Measurements from ENCODE around the gene KRT76.

KRT76 gene

DNA sequence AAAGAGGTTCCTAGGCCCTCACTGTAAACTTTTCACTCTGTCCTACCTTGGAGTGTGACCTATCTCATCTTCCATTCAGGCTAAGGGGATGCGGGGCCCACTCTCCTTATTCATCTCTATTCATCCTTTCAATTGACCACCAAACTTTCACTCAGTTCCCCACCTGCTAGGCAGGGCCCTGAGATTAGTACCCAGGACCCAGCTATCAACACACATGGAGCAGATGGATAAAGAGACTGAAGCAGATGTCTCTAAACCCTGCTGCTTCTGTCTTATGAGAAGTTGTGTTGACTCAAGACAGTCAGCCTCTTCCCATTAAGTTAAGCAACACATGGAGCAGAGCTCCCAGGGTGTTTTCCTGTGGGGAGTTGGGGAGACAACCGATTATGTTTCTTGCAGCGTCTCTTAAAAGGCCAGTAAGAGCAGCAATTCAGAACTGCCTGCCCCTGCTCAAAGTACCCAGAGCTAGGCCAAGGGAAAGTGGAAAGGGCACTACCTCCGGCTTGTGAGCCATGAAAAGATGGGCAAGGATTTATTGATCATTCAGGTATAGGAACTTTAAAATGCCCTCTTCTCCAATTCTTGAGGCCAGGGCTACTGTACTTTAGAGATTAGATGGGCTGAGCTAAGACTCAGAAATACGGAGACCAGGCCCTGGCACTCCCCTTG, 10.7 kb downstream of the KRT76 start:
- no peaks in the 10 kb centered on the region for H4K20me1 ChIP-seq (ENCODE audit: insufficient read depth, low read length)
- no peak overlapping the region for H3K9ac ChIP-seq (ENCODE audit: low read depth, low read length)
- H3K4me1 ChIP-seq (ENCODE audit: insufficient read depth, low read length): no peaks in the 10 kb centered on the region
- ATAC-seq (ENCODE audit: insufficient read depth, low read depth) (no peak), DNase-seq (no peak)
- no peaks in the 10 kb centered on the region for H3K79me2 ChIP-seq (ENCODE audit: insufficient read depth, low read length)
- no peaks in the 10 kb centered on the region for H3K36me3 ChIP-seq (ENCODE audit: insufficient read depth, low read length)
- no peak overlapping the region for H2AFZ ChIP-seq (ENCODE audit: low read depth, low read length)
- H3K9me3 ChIP-seq (ENCODE audit: insufficient read depth, low read length, severe bottlenecking): peaks cover 3% of the 10 kb centered on the region
- no peak overlapping the region for H3K4me3 ChIP-seq (ENCODE audit: low read depth in 1 of 2, low read length in 2 of 2)
- TF ChIP-seq EZH2 (IDR thresholded peaks at IDR 0.05; ENCODE audit: borderline replicate concordance, low read depth, low read length, severe bottlenecking): no peak
- TF ChIP-seq, protein P1, sequence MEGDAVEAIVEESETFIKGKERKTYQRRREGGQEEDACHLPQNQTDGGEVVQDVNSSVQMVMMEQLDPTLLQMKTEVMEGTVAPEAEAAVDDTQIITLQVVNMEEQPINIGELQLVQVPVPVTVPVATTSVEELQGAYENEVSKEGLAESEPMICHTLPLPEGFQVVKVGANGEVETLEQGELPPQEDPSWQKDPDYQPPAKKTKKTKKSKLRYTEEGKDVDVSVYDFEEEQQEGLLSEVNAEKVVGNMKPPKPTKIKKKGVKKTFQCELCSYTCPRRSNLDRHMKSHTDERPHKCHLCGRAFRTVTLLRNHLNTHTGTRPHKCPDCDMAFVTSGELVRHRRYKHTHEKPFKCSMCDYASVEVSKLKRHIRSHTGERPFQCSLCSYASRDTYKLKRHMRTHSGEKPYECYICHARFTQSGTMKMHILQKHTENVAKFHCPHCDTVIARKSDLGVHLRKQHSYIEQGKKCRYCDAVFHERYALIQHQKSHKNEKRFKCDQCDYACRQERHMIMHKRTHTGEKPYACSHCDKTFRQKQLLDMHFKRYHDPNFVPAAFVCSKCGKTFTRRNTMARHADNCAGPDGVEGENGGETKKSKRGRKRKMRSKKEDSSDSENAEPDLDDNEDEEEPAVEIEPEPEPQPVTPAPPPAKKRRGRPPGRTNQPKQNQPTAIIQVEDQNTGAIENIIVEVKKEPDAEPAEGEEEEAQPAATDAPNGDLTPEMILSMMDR (IDR thresholded peaks at IDR 0.05; ENCODE audit: borderline replicate concordance, extremely low read depth, low read length, poor library complexity, severe bottlenecking): no peak
- H3K27ac ChIP-seq (ENCODE audit: low read length): no peak overlapping the region
- H3K4me2 ChIP-seq (ENCODE audit: insufficient read depth, low read length): no peak overlapping the region
- H3K27me3 ChIP-seq (ENCODE audit: insufficient read depth, low read length, poor library complexity): peaks cover 21% of the 10 kb centered on the region

DNA sequence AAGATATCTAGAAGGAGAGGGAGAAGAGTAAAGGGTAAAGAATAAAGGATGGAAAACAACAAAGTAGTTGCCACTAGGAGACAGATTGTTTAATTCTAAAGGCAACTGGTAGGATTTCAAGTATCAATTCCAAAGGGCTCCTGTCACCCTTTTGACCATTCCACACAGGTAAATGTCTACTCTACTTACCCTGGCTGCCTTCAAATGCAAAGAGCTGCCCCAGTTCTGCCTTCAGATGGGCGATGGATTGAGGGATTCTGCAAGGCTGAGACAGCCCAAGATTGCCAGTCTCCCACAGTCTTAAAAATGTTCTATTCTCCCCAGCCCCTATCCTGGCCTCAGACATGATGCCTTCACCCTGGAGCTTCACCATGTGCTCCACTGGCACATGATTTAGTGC, 11.4 kb downstream of the KRT76 start:
- H3K4me3 ChIP-seq (ENCODE audit: low read depth in 1 of 2, low read length in 2 of 2): no peak overlapping the region
- peaks cover 16% of the 10 kb centered on the region for H3K27me3 ChIP-seq (ENCODE audit: insufficient read depth, low read length, poor library complexity)
- TF ChIP-seq, protein P1 (IDR thresholded peaks at IDR 0.05; ENCODE audit: borderline replicate concordance, extremely low read depth, low read length, poor library complexity, severe bottlenecking): no peak
- no peak for TF ChIP-seq EZH2 (IDR thresholded peaks at IDR 0.05; ENCODE audit: borderline replicate concordance, low read depth, low read length, severe bottlenecking)
- no peaks in the 10 kb centered on the region for H3K79me2 ChIP-seq (ENCODE audit: insufficient read depth, low read length)
- H3K4me1 ChIP-seq (ENCODE audit: insufficient read depth, low read length): no peaks in the 10 kb centered on the region
- no peak overlapping the region for H3K27ac ChIP-seq (ENCODE audit: low read length)
- no peak overlapping the region for H3K4me2 ChIP-seq (ENCODE audit: insufficient read depth, low read length)
- no peak overlapping the region for H2AFZ ChIP-seq (ENCODE audit: low read depth, low read length)
- peaks cover 4% of the 10 kb centered on the region for H3K9me3 ChIP-seq (ENCODE audit: insufficient read depth, low read length, severe bottlenecking)
- H4K20me1 ChIP-seq (ENCODE audit: insufficient read depth, low read length): no peaks in the 10 kb centered on the region
- DNase-seq (no peak), ATAC-seq (ENCODE audit: insufficient read depth, low read depth) (no peak)
- no peaks in the 10 kb centered on the region for H3K36me3 ChIP-seq (ENCODE audit: insufficient read depth, low read length)
- no peak overlapping the region for H3K9ac ChIP-seq (ENCODE audit: low read depth, low read length)

DNA sequence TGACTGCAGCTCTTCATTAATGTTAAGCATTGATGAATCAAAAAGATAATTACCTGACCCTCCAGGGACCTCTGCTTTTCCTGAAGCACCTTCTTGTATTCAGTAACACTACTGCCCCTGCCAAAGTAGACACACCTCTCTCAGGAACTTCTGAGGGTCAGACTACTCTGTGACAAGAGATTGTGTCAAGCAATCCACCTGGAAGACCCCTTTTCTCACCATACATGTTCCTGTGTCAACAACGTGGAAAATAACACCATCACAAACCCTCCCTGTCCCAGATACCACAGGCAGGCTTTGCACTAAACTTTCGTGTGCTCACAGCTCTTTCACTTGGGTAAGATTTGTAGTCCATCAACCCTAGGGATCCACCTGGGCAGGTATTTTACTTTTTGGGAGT, 13.2 kb downstream of the KRT76 start:
- peaks cover 16% of the 10 kb centered on the region for H3K27me3 ChIP-seq (ENCODE audit: insufficient read depth, low read length, poor library complexity)
- H3K36me3 ChIP-seq (ENCODE audit: insufficient read depth, low read length): no peaks in the 10 kb centered on the region
- H3K9me3 ChIP-seq (ENCODE audit: insufficient read depth, low read length, severe bottlenecking): peaks cover 14% of the 10 kb centered on the region
- no peak for ATAC-seq (ENCODE audit: insufficient read depth, low read depth)
- H3K27ac ChIP-seq (ENCODE audit: low read length): no peak overlapping the region
- H3K4me3 ChIP-seq (ENCODE audit: low read depth in 1 of 2, low read length in 2 of 2): no peak overlapping the region
- H3K4me2 ChIP-seq (ENCODE audit: insufficient read depth, low read length): no peak overlapping the region
- no peak for TF ChIP-seq EZH2 (IDR thresholded peaks at IDR 0.05; ENCODE audit: borderline replicate concordance, low read depth, low read length, severe bottlenecking)
- TF ChIP-seq, protein P1 (IDR thresholded peaks at IDR 0.05; ENCODE audit: borderline replicate concordance, extremely low read depth, low read length, poor library complexity, severe bottlenecking): no peak
- no peak overlapping the region for H3K9ac ChIP-seq (ENCODE audit: low read depth, low read length)
- no peak overlapping the region for H2AFZ ChIP-seq (ENCODE audit: low read depth, low read length)
- no peaks in the 10 kb centered on the region for H3K4me1 ChIP-seq (ENCODE audit: insufficient read depth, low read length)
- no peaks in the 10 kb centered on the region for H3K79me2 ChIP-seq (ENCODE audit: insufficient read depth, low read length)
- H4K20me1 ChIP-seq (ENCODE audit: insufficient read depth, low read length): no peaks in the 10 kb centered on the region
- DNase-seq: no peak

Measured in DND-41 (cell line).